Spleen (tissue), 7 donors: ENCODE data around the gene ABCC12.

Experiments used
- POLR2A ChIP-seq, 3 donors: fragments of 450-650 bp; IDR thresholded peaks; one replicate each; pipeline ENCODE4 v1.5.1; 2017; ENCODE audit warnings: antibody characterized with exemption in 3 of 3, mild to moderate bottlenecking in 1 of 3
- POLR2AphosphoS5 ChIP-seq, 3 donors: sonication (generic); formaldehyde crosslinking; IDR thresholded peaks; one replicate each; pipeline ENCODE4 v1.5.1; 2017; ENCODE audit warnings: antibody characterized with exemption in 3 of 3
- TF ChIP-seq, protein P1 (sequence below), 11 experiments: fragments of 200-600 bp in 7 of 11; fragments of 450-650 bp in 4 of 11; sonication (generic) in 4 of 11; IDR thresholded peaks in 8 of 11; conservative IDR thresholded peaks in 3 of 11; 1 replicate in 7 of 11; 2 replicates in 4 of 11; pipeline versions ENCODE4 v1.4.0 to v1.8.0; 2016 to 2021; ENCODE audit warnings: antibody characterized with exemption in 11 of 11, inconsistent platforms in 4 of 11, mild to moderate bottlenecking in 1 of 11
- donor health status: DM: no; HTN: no; CAD: no; lungs with moderate emphysema.
- donor health status: DM: no; HTN: no; CAD: no.
- donor health status: DM: no; HTN: no; CAD: no.

DNA sequence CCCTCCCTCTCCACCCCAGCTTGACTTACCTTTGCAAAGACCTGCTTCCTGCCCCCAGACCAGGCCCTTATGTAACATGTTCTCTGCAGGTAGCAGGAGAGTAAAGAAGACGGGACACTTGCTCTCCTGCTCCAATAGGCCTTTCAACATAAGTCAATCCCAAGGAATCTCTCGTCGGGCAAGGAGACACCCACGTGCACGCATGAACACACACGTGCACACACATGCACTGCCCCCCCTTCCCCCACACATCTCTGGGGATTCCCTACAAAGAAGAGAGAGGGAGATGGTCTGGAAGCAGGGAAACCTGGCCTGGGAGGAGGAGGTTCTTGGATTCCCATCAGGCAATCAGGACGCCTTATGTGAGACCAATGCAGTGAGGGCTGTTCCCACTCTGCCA lies 41.4 kb downstream of the ABCC12 start:
- TF ChIP-seq POLR2AphosphoS5 (IDR thresholded peaks at IDR 0.05) (no peak), POLR2A (IDR thresholded peaks at IDR 0.05) (no peak)
- TF ChIP-seq, protein P1, sequence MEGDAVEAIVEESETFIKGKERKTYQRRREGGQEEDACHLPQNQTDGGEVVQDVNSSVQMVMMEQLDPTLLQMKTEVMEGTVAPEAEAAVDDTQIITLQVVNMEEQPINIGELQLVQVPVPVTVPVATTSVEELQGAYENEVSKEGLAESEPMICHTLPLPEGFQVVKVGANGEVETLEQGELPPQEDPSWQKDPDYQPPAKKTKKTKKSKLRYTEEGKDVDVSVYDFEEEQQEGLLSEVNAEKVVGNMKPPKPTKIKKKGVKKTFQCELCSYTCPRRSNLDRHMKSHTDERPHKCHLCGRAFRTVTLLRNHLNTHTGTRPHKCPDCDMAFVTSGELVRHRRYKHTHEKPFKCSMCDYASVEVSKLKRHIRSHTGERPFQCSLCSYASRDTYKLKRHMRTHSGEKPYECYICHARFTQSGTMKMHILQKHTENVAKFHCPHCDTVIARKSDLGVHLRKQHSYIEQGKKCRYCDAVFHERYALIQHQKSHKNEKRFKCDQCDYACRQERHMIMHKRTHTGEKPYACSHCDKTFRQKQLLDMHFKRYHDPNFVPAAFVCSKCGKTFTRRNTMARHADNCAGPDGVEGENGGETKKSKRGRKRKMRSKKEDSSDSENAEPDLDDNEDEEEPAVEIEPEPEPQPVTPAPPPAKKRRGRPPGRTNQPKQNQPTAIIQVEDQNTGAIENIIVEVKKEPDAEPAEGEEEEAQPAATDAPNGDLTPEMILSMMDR (IDR thresholded peaks at IDR 0.05 in 8 of 11, conservative IDR thresholded peaks at IDR 0.05 in 3 of 11): no peak
